SK-N-MC (cell line): Measurements from ENCODE around the gene CFAP77.

Experiments used
- EZH2 ChIP-seq: fragments of 200-600 bp; sonication (generic); IDR thresholded peaks from one replicate; pipeline ENCODE4 v1.6.1; 2017; ENCODE audit warnings: antibody characterized with exemption
- FOXP2 ChIP-seq: optimal IDR thresholded peaks from 2 replicates; pipeline ENCODE3; 2011; ENCODE audit warnings: mild to moderate bottlenecking, moderate library complexity; ENCODE audit not compliant: insufficient read depth; ENCODE audit errors: extremely low read length, control extremely low read depth
- POLR2AphosphoS5 ChIP-seq: IDR thresholded peaks from 2 replicates; pipeline ENCODE4 v1.6.1; 2012; ENCODE audit warnings: mild to moderate bottlenecking, low read depth, low read length, borderline replicate concordance

DNA sequence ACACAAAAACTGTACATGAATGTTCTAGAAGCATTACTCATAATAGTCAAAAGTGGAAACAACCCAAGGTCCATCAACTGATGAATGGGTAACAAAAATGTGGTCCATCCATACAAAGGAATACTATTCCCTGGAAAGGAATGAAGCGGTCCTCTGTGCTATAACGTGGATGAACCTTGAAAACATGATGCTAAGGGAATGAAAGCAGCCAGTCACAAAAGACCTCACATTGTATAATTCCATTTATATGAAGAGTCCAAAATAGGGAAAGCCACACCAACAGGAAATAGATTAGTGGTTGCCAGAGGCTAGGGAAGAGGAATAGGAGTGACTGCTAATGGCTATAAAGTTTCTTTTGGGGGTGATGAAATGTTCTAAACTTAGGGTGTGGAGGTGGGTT is 149.7 kb downstream of the CFAP77 start:
- no peak for TF ChIP-seq EZH2
- no peak for TF ChIP-seq POLR2AphosphoS5
- no peak for TF ChIP-seq FOXP2
